Measurements from ENCODE around the gene ACP4. TPM values are rescaled to one million over a fixed set of nuclear protein-coding genes. Genes with fewer than 3 reads are reported as not detected.

The ACP4 gene
- total and polyA plus RNA-seq, 2 of the 13 experiments (the other 11 are each of a cell fraction or from before 2014, with no cell fraction given), result 0.08 TPM; not detected in 1

DNA sequence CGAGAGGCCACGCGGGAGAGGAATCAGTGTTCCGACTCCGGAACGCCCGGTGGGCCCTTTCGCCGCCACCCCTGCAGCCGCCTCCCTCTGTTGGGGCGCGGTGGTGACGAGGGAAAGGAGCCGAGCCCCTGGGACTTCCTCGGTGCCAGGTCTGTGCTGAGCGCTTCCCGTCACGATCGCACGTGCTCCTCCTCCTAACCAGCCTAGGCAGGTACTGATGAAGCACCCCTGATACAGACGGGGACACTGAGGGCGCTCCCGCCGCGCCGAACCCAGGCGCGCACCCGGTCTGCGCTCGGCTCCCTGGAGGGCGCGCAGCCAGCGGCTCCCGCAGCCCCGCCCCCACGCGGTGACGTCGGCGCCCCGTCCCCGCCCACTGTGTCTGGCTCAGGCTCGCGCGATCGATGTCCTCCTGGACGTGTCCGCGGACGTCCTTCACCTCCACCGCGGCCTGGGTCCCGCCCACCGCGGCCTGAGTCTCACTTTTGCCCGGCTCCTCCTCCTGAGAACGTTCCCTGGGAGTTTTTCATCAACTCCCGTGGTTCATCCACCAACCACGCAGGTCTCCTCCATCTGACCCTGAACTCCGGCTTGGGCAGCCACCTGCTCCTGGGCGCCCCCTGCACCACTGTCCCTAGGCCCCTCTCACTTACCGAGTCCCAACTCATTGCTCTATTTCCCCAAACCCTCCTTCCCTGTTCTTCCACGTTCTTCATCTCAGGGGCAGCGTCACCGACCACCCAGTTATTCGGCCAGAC is 45.7 kb downstream of the ACP4 start (continued):
- TF ChIP-seq, protein P1, sequence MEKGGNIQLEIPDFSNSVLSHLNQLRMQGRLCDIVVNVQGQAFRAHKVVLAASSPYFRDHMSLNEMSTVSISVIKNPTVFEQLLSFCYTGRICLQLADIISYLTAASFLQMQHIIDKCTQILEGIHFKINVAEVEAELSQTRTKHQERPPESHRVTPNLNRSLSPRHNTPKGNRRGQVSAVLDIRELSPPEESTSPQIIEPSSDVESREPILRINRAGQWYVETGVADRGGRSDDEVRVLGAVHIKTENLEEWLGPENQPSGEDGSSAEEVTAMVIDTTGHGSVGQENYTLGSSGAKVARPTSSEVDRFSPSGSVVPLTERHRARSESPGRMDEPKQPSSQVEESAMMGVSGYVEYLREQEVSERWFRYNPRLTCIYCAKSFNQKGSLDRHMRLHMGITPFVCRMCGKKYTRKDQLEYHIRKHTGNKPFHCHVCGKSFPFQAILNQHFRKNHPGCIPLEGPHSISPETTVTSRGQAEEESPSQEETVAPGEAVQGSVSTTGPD (CRISPR knock-in tag; IDR thresholded peaks at IDR 0.05), result no peak
- TF ChIP-seq ZNF441 (CRISPR knock-in tag; IDR thresholded peaks at IDR 0.05; ENCODE audit: borderline replicate concordance), result no peak
- no peak for TF ChIP-seq NR1H2 (CRISPR knock-in tag; IDR thresholded peaks at IDR 0.05; ENCODE audit: borderline replicate concordance, low read depth)
- TF ChIP-seq ZNF121 (CRISPR knock-in tag; IDR thresholded peaks at IDR 0.05), result no peak
- no peak for TF ChIP-seq MAZ (IDR thresholded peaks at IDR 0.05; ENCODE audit: borderline replicate concordance, low read depth, low read length)
- peak; percentile 75 for TF ChIP-seq MAZ (CRISPR knock-in tag; IDR thresholded peaks at IDR 0.05; ENCODE audit: low read depth)
- TF ChIP-seq TP53 (CRISPR knock-in tag; conservative IDR thresholded peaks at IDR 0.05), result no peak
- 0 out of 2 replicates have a peak, but pooled peaks have one; percentile 8 for TF ChIP-seq FOSL2 (CRISPR knock-in tag; IDR thresholded peaks at IDR 0.05)
- TF ChIP-seq KAT8 (CRISPR knock-in tag; IDR thresholded peaks at IDR 0.05), result no peak
- no peak for TF ChIP-seq ZNF737 (CRISPR knock-in tag; IDR thresholded peaks at IDR 0.05; ENCODE audit: borderline replicate concordance)
- TF ChIP-seq ZBTB7A (CRISPR knock-in tag; IDR thresholded peaks at IDR 0.05), result peak; percentile 56; the same call in 1 of the 2 replicates
- TF ChIP-seq ZNF343 (CRISPR knock-in tag; IDR thresholded peaks at IDR 0.05), result no peak
- TF ChIP-seq PAWR (CRISPR knock-in tag; IDR thresholded peaks at IDR 0.05; ENCODE audit: borderline replicate concordance), result no peak
- no peak for TF ChIP-seq CREM (IDR thresholded peaks at IDR 0.05)
- no peak for TF ChIP-seq CREM (CRISPR knock-in tag; IDR thresholded peaks at IDR 0.05)
- TF ChIP-seq, protein P2, sequence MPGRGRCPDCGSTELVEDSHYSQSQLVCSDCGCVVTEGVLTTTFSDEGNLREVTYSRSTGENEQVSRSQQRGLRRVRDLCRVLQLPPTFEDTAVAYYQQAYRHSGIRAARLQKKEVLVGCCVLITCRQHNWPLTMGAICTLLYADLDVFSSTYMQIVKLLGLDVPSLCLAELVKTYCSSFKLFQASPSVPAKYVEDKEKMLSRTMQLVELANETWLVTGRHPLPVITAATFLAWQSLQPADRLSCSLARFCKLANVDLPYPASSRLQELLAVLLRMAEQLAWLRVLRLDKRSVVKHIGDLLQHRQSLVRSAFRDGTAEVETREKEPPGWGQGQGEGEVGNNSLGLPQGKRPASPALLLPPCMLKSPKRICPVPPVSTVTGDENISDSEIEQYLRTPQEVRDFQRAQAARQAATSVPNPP (CRISPR knock-in tag; IDR thresholded peaks at IDR 0.05), result no peak
- no peak for TF ChIP-seq FOXA3 (CRISPR knock-in tag; IDR thresholded peaks at IDR 0.05)
- TF ChIP-seq ZNF777 (CRISPR knock-in tag; IDR thresholded peaks at IDR 0.05), result peak; percentile 97
- TF ChIP-seq ZIK1 (CRISPR knock-in tag; IDR thresholded peaks at IDR 0.05; ENCODE audit: borderline replicate concordance, low read depth), result no peak

Data from HepG2 (cell line).